ENCODE data around the gene TEX10.

TEX10 gene

DNA sequence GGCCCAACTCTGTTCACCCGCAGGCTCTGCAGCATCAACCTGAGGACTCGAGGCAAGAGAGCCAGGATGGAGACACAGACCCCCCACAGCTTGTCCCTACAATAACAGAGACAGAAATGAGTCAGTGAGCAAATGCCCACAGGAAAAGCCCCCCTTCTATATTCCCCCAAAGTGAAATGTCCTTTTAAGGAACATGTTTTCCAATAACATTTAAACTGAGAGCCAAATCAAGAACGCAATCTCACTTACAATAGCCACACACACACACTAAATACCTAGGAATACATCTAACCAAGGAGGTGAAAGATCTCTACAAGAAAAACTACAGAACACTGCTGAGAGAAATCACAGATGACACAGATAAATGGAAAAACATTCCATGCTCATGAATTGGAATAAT, 49.0 kb downstream of the TEX10 start:
- TF ChIP-seq ISL1 (CRISPR knock-in tag; IDR thresholded peaks at IDR 0.05) (no peak), ZC3H10 (CRISPR knock-in tag; IDR thresholded peaks at IDR 0.05) (no peak), BACH2 (CRISPR knock-in tag; IDR thresholded peaks at IDR 0.05; ENCODE audit: borderline replicate concordance) (no peak), ZFP30 (CRISPR knock-in tag; IDR thresholded peaks at IDR 0.05) (no peak), ZFP3 (CRISPR knock-in tag; IDR thresholded peaks at IDR 0.05) (no peak), ZNF565 (CRISPR knock-in tag; conservative IDR thresholded peaks at IDR 0.05; ENCODE audit: low read depth) (no peak), TOX (CRISPR knock-in tag; IDR thresholded peaks at IDR 0.05; ENCODE audit: borderline replicate concordance) (no peak), GLIS3 (CRISPR knock-in tag; IDR thresholded peaks at IDR 0.05) (no peak), ZNF70 (CRISPR knock-in tag; IDR thresholded peaks at IDR 0.05) (no peak), ARNTL (CRISPR knock-in tag; IDR thresholded peaks at IDR 0.05; ENCODE audit: borderline replicate concordance, low read depth) (no peak), OSR1 (CRISPR knock-in tag; IDR thresholded peaks at IDR 0.05) (no peak), RARB (CRISPR knock-in tag; IDR thresholded peaks at IDR 0.05) (no peak), PPARA (CRISPR knock-in tag; IDR thresholded peaks at IDR 0.05; ENCODE audit: borderline replicate concordance) (no peak)
- TF ChIP-seq, protein P1, sequence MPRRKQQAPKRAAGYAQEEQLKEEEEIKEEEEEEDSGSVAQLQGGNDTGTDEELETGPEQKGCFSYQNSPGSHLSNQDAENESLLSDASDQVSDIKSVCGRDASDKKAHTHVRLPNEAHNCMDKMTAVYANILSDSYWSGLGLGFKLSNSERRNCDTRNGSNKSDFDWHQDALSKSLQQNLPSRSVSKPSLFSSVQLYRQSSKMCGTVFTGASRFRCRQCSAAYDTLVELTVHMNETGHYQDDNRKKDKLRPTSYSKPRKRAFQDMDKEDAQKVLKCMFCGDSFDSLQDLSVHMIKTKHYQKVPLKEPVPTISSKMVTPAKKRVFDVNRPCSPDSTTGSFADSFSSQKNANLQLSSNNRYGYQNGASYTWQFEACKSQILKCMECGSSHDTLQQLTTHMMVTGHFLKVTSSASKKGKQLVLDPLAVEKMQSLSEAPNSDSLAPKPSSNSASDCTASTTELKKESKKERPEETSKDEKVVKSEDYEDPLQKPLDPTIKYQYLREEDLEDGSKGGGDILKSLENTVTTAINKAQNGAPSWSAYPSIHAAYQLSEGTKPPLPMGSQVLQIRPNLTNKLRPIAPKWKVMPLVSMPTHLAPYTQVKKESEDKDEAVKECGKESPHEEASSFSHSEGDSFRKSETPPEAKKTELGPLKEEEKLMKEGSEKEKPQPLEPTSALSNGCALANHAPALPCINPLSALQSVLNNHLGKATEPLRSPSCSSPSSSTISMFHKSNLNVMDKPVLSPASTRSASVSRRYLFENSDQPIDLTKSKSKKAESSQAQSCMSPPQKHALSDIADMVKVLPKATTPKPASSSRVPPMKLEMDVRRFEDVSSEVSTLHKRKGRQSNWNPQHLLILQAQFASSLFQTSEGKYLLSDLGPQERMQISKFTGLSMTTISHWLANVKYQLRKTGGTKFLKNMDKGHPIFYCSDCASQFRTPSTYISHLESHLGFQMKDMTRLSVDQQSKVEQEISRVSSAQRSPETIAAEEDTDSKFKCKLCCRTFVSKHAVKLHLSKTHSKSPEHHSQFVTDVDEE (CRISPR knock-in tag; IDR thresholded peaks at IDR 0.05) = no peak
- TF ChIP-seq, protein P2, sequence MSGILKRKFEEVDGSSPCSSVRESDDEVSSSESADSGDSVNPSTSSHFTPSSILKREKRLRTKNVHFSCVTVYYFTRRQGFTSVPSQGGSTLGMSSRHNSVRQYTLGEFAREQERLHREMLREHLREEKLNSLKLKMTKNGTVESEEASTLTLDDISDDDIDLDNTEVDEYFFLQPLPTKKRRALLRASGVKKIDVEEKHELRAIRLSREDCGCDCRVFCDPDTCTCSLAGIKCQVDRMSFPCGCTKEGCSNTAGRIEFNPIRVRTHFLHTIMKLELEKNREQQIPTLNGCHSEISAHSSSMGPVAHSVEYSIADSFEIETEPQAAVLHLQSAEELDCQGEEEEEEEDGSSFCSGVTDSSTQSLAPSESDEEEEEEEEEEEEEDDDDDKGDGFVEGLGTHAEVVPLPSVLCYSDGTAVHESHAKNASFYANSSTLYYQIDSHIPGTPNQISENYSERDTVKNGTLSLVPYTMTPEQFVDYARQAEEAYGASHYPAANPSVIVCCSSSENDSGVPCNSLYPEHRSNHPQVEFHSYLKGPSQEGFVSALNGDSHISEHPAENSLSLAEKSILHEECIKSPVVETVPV (CRISPR knock-in tag; IDR thresholded peaks at IDR 0.05) = no peak
- TF ChIP-seq, protein P3, sequence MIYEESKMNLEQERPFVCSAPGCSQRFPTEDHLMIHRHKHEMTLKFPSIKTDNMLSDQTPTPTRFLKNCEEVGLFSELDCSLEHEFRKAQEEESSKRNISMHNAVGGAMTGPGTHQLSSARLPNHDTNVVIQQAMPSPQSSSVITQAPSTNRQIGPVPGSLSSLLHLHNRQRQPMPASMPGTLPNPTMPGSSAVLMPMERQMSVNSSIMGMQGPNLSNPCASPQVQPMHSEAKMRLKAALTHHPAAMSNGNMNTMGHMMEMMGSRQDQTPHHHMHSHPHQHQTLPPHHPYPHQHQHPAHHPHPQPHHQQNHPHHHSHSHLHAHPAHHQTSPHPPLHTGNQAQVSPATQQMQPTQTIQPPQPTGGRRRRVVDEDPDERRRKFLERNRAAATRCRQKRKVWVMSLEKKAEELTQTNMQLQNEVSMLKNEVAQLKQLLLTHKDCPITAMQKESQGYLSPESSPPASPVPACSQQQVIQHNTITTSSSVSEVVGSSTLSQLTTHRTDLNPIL (CRISPR knock-in tag; IDR thresholded peaks at IDR 0.05; ENCODE audit: low read depth) = no peak
- TF ChIP-seq, protein P4, sequence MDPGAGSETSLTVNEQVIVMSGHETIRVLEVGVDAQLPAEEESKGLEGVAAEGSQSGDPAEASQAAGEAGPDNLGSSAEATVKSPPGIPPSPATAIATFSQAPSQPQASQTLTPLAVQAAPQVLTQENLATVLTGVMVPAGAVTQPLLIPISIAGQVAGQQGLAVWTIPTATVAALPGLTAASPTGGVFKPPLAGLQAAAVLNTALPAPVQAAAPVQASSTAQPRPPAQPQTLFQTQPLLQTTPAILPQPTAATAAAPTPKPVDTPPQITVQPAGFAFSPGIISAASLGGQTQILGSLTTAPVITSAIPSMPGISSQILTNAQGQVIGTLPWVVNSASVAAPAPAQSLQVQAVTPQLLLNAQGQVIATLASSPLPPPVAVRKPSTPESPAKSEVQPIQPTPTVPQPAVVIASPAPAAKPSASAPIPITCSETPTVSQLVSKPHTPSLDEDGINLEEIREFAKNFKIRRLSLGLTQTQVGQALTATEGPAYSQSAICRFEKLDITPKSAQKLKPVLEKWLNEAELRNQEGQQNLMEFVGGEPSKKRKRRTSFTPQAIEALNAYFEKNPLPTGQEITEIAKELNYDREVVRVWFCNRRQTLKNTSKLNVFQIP (CRISPR knock-in tag; IDR thresholded peaks at IDR 0.05; ENCODE audit: borderline replicate concordance, low read depth) = no peak
- no peak for ATAC-seq

DNA sequence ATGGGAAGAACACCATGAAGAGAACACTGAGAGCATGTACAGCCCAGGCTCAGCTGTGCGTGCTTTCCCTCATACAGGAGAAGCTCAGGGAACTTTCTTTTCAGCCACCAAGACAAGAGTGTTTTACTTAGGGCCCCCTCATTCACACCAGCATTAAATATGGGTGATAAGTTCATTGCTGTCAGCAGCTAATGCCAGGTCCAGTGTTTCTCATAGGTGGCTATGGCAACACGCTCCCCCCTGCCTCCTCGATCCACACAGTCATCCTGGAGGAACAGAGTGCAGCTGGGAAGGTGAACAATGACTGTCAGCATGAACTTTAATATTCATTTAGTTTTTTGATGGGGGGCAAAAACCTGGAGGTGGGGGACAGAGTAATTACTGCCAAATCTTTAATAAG, 54.4 kb downstream of the TEX10 start:
- no peak for TF ChIP-seq ZFP3 (CRISPR knock-in tag; IDR thresholded peaks at IDR 0.05)
- no peak for TF ChIP-seq ZC3H10 (CRISPR knock-in tag; IDR thresholded peaks at IDR 0.05)
- TF ChIP-seq ARNTL (CRISPR knock-in tag; IDR thresholded peaks at IDR 0.05; ENCODE audit: borderline replicate concordance, low read depth) = no peak
- no peak for TF ChIP-seq PPARA (CRISPR knock-in tag; IDR thresholded peaks at IDR 0.05; ENCODE audit: borderline replicate concordance)
- TF ChIP-seq BACH2 (CRISPR knock-in tag; IDR thresholded peaks at IDR 0.05; ENCODE audit: borderline replicate concordance) = no peak
- ATAC-seq = no peak

DNA sequence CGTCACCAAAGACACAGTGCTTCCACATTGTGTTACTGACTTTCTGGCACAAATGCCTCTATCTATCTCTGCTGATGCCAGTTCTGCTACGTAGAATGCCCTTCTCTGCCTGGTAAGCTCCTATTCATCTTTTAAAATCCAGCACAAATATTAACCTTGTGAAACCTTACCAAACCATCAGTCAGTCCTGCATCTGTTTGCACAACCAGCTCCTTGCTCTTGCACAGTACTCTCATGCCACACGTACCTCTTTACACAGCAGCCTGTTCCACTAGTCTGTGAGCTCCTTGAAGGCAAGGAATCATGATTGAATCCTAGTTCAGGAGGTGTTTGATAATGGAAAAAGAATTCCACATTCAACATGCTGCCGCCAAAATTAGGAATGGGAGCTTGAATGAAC, 56.3 kb downstream of the TEX10 start:
- TF ChIP-seq TCF4 (CRISPR knock-in tag; IDR thresholded peaks at IDR 0.05; ENCODE audit: borderline replicate concordance) (no peak), BACH2 (CRISPR knock-in tag; IDR thresholded peaks at IDR 0.05; ENCODE audit: borderline replicate concordance) (no peak)
- ATAC-seq = no peak

DNA sequence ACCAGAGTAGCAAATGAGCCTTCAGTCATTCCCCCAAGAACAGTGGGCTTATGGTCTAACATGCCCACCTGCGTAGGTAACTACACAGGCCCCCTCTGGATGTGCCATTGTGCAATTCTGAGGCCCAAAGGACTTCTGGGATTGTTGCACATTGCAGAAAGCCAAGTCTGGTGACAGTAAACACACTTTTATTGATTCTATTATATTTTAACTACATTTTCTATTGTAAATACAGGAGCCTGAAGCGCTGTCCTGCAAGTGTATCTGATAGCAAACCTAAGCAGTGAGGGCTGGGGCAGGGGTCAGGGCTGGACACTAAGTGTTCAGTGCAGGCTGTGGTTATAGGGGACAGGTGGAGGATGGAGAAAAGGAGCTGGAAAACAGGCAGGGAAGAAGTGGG, 57.5 kb downstream of the TEX10 start:
- no peak for ATAC-seq
- no peak for TF ChIP-seq SNAI2 (CRISPR knock-in tag; IDR thresholded peaks at IDR 0.05)
- TF ChIP-seq TCF4 (CRISPR knock-in tag; IDR thresholded peaks at IDR 0.05; ENCODE audit: borderline replicate concordance) = no peak
- no peak for TF ChIP-seq ZC3H10 (CRISPR knock-in tag; IDR thresholded peaks at IDR 0.05)
- no peak for TF ChIP-seq PPARA (CRISPR knock-in tag; IDR thresholded peaks at IDR 0.05; ENCODE audit: borderline replicate concordance)
- TF ChIP-seq, protein P5, sequence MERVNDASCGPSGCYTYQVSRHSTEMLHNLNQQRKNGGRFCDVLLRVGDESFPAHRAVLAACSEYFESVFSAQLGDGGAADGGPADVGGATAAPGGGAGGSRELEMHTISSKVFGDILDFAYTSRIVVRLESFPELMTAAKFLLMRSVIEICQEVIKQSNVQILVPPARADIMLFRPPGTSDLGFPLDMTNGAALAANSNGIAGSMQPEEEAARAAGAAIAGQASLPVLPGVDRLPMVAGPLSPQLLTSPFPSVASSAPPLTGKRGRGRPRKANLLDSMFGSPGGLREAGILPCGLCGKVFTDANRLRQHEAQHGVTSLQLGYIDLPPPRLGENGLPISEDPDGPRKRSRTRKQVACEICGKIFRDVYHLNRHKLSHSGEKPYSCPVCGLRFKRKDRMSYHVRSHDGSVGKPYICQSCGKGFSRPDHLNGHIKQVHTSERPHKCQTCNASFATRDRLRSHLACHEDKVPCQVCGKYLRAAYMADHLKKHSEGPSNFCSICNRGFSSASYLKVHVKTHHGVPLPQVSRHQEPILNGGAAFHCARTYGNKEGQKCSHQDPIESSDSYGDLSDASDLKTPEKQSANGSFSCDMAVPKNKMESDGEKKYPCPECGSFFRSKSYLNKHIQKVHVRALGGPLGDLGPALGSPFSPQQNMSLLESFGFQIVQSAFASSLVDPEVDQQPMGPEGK (CRISPR knock-in tag; IDR thresholded peaks at IDR 0.05; ENCODE audit: borderline replicate concordance) = no peak
- TF ChIP-seq BACH2 (CRISPR knock-in tag; IDR thresholded peaks at IDR 0.05; ENCODE audit: borderline replicate concordance) = no peak
- no peak for TF ChIP-seq RARB (CRISPR knock-in tag; IDR thresholded peaks at IDR 0.05)
- no peak for TF ChIP-seq ZNF8 (CRISPR knock-in tag; IDR thresholded peaks at IDR 0.05)
- TF ChIP-seq, protein P4 (CRISPR knock-in tag; IDR thresholded peaks at IDR 0.05; ENCODE audit: borderline replicate concordance, low read depth) = no peak
- no peak for TF ChIP-seq ZFP3 (CRISPR knock-in tag; IDR thresholded peaks at IDR 0.05)
- TF ChIP-seq TOX (CRISPR knock-in tag; IDR thresholded peaks at IDR 0.05; ENCODE audit: borderline replicate concordance) = no peak
- no peak for TF ChIP-seq ISL1 (CRISPR knock-in tag; IDR thresholded peaks at IDR 0.05)
- TF ChIP-seq, protein P2 (CRISPR knock-in tag; IDR thresholded peaks at IDR 0.05) = no peak
- no peak for TF ChIP-seq ARNTL (CRISPR knock-in tag; IDR thresholded peaks at IDR 0.05; ENCODE audit: borderline replicate concordance, low read depth)
